PC-3 (cell line): ENCODE measurements around the gene PRKCQ.

ENCODE experiments used
- EZH2 ChIP-seq: fragments of 300-600 bp; sonication (generic); IDR thresholded peaks from one replicate; pipeline ENCODE4 v1.6.1; 2017; ENCODE audit warnings: antibody characterized with exemption, mild to moderate bottlenecking, low read length; ENCODE audit not compliant: unreplicated experiment
- EZH2phosphoT487 ChIP-seq: fragments of 300-600 bp; sonication (generic); IDR thresholded peaks from 2 replicates; pipeline ENCODE4 v1.6.1; 2018; ENCODE audit warnings: mild to moderate bottlenecking, antibody characterized with exemption, low read length, borderline replicate concordance
- TF ChIP-seq, protein P1 (sequence below): fragments of 300-600 bp; sonication (generic); conservative IDR thresholded peaks from 2 replicates; pipeline ENCODE4 v1.5.1; 2017; ENCODE audit warnings: antibody characterized with exemption, low read depth, mild to moderate bottlenecking, low read length

DNA sequence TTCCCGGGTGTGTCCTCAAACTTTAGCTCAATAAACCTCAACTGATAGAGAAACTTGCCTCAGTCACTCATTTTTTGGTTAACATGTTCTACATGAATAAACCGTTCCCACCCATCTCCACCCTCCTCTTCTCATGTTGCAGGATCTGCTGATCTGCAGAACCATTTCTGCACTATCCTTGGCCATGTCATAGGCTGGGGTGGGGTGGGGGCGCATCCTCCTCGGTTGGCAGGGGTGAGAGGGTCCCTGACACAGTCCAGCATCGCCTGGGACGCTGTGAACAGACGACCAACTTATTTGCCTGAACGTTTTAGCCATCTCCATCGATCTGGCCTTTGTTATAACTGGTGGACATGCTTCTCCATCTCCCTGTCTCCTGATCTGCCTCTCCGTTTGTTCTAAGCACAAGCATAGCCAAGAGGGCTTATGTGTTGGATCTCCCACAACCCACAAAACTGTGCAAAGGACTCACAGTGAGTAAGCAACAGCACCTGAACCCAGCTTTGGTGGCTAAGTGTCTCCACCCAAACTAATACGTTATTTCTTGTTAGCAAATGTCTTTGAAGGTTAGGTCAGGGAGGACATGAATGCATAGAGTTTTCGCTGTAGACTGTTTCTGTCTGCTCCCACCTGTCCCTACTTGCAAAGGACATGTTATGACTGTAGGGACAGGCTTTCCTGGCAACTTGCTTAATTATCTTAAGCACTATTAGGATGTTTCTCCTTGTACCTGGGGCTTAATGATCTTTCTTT is 51.7 kb downstream of the PRKCQ start:
- TF ChIP-seq, protein P1, sequence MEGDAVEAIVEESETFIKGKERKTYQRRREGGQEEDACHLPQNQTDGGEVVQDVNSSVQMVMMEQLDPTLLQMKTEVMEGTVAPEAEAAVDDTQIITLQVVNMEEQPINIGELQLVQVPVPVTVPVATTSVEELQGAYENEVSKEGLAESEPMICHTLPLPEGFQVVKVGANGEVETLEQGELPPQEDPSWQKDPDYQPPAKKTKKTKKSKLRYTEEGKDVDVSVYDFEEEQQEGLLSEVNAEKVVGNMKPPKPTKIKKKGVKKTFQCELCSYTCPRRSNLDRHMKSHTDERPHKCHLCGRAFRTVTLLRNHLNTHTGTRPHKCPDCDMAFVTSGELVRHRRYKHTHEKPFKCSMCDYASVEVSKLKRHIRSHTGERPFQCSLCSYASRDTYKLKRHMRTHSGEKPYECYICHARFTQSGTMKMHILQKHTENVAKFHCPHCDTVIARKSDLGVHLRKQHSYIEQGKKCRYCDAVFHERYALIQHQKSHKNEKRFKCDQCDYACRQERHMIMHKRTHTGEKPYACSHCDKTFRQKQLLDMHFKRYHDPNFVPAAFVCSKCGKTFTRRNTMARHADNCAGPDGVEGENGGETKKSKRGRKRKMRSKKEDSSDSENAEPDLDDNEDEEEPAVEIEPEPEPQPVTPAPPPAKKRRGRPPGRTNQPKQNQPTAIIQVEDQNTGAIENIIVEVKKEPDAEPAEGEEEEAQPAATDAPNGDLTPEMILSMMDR: no peak
- TF ChIP-seq EZH2 (no peak), EZH2phosphoT487 (no peak)
